ENCODE results near the gene GFOD2.

GFOD2 gene

DNA sequence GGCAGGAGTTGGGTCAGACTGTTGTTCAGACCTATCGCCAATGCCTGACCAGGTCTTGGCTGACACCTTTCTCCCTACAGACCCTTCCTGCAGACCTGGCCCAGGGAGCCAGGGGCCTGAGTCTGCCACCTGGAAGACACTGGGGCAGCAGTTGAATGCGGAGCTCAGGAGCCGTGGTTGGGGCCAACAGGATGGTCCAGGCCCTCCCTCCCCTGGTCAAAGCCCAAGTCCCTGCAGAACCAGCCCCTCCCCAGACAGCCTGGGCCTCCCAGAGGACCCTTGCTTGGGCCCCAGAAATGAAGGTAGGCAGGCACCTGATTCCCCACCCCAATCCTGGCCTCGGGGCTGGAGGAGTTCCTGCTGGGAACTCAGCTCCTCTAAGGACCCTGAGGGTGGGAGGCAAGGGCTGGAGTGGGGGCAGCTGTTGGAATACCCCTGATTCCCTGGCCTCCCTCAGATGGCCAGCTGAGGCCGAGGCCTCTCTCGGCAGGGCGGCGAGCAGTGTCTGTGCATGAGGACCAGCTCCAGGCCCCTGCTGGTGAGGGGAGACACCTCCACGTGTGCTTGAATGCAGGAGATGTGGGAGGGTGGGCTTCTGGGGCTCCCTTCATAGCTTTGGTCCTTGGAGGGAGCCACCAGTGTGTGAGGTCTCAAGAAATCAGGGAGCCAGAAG is 62.6 kb downstream of the GFOD2 start:
- no peak for DNase-seq

DNA sequence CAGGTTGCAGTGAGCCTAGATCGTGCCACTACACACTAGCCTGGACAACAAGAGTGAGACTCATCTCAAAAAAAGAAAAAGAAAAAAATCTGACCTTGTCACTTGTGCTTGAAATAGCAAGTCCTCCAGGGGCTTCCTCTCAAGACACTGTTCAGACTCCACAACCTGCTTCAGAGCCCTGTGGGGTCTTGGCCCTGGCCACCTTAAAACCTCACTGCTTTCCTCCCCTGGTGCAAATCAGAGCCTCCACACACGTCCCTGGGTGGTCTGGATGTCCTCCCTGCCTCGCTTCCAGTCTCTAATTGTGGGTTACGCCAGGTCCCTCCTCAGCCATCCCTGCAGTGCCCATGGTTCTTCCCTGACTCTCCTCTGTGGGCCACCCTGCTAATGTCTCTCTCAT is 63.8 kb downstream of the GFOD2 start:
- DNase-seq = no peak

DNA sequence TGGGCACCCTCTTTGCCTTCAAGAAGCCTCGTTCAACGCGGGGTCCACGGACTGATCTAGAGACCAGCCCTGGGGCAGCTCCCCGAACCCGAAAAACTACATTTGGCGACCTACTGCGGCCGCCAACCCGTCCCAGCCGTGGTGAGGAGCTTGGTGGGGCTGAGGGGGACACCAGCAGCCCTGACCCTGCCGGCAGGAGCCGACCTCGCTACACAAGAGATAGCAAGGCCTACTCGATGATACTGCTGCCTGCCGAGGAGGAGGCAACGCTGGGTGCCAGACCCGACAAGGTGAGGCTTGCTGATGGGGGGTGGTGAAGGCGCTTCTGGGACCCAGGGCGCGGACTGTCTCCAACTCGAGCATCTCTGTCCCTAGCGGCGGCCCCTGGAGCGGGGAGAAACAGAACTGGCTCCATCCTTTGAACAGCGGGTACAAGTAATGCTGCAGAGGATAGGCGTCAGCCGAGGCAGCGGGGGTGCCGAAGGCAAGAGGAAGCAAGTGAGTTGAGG is 64.7 kb downstream of the GFOD2 start:
- no peak for DNase-seq

DNA sequence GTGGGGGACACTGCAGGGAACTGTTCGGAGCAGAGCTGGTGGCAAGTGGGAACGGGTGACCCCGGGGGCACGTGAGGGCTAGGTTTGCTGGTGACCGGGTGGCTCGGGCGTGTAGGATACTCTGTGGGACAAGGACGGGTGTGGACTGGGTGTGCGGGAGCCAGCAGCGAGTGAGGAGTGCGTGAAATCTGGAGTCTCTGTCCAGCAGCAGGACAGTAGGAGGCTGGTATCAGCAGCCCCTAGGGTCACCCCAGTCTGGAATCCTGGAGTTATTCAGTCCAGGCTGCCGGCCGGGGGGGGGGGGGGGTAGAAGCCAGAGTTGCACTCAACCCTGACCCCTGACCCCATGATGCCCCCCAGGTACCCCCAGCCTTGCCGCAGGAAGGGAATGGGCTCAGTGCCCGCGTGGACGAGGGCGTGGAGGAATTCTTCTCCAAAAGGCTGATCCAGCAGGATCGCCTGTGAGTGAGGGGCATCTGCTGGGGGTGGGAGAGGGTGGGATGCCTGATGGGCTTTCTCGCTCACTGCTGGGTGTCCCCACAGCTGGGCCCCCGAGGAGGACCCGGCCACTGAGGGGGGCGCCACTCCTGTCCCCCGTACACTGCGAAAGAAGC is 65.2 kb downstream of the GFOD2 start:
- no peak for DNase-seq

GRCh38 chr16:67653128-67653788 is 65.9 kb downstream of the GFOD2 start:
- DNase-seq = no peak

DNA sequence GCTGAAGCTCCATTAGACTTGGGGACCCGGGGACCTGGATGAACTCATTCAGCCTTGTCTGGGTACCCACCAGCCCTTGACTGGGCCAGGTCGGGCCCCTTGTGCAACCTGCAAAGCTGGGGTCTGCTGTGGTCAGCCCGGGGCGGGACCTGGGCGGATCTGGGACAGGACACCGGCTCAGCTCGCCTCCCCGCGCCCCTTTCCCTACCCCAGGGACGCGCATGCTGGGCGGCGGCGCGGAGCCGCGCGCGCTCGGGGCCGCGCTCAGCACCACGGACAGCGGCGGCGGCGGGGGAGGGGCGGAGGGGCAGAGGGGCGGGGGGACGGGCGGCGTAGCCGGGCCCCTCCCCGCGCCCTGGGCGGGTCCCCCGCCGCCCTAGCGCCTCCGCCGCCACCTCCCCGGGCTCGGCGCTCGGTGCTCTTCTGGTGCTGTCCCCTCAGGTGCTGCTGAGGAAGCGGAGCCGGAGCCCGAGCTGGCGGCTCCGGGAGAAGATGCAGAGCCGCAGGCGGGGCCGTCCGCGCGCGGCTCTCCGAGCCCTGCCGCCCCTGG is 66.5 kb downstream of the GFOD2 start:
- no peak for DNase-seq

DNA sequence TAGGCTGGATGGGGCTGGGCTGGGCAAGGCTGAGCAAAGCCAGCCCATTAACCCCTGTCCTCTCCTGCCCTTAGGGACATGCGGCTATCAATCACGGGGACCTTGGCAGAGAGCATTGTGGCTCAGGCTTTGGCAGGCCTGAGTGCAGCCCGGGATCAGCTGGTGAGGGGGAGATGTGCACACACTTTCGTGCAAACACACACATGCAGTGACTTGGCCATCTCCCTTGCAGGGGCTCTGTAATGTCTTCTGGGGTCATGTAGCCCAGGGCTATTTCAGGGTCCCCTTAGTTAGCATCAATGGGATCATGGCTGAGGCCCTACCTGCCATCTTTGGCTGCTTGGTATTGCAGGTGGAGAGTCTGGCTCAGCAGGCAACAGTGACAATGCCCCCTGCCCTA is 67.3 kb downstream of the GFOD2 start:
- no peak for DNase-seq

DNA sequence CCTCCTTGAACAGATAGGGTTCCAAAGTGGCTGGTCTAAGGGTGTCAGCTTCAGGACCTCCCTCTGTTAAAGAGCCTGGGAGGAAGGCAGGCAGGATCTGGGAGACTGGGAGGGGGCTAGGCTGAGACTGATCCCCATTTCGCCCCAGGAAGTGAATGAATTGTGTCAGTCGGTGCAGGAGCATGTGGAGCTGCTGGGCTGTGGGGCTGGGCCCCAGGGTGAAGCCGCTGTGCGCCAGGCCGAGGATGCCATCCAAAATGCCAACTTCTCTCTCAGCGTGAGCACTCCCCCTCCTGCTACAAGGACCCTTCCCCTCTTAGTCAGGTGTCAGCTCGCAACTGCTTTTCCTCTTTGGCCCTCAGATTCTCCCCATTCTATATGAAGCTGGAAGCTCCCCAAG is 68.1 kb downstream of the GFOD2 start:
- no peak for DNase-seq

- DNase-seq = no peak
These were observed 69.1 kb downstream of the GFOD2 start for GRCh38 chr16:67650023-67650422.

- DNase-seq = no peak
These were observed 69.6 kb downstream of the GFOD2 start for GRCh38 chr16:67649494-67649931.

- no peak for DNase-seq
These were observed 70.2 kb downstream of the GFOD2 start for GRCh38 chr16:67648764-67649407.

GRCh38 chr16:67648088-67648763 is 70.9 kb downstream of the GFOD2 start:
- no peak for DNase-seq

DNA sequence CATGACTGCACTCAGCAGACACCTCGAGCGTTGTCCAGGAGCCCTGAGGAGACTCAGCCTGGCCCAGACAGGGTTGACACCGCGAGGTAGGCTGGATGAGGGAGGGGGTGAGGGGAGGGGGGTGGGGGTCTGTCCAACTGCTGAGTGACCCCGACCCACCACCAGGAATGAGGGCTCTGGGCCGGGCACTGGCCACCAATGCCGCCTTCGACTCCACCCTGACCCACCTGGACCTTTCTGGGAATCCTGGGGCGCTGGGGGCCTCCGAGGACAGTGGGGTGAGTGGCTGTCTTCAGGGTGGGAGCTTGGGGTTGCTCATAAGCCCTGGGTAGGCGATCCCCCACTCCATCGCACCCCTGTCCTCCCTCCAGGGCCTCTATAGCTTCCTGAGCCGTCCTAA is 71.4 kb downstream of the GFOD2 start:
- DNase-seq = no peak

DNA sequence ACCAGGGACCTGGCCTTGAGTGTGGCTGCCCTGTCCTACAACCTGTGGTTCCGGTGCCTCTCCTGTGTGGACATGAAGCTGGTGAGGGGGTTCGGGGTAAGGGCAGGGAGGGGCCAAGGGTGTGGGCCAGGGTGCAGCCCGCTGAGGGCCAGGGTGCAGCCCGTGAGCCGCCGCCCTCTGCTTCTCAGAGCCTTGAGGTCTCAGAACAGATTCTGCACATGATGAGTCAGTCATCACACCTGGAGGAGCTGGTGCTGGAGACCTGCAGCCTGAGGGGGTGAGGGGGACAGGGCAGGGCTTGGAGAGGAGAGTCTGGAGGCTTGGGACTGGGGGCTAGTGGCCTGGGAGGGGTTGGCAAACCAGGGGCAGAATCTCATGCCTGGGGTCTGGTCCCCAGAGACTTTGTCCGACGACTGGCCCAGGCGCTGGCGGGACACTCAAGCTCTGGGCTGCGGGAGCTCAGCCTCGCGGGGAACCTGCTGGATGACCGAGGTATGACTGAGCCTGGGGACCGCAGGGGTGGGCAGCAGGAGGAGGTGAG is 71.9 kb downstream of the GFOD2 start:
- DNase-seq = no peak

- no peak for DNase-seq
These were observed 73.6 kb downstream of the GFOD2 start for GRCh38 chr16:67645397-67646121.

DNA sequence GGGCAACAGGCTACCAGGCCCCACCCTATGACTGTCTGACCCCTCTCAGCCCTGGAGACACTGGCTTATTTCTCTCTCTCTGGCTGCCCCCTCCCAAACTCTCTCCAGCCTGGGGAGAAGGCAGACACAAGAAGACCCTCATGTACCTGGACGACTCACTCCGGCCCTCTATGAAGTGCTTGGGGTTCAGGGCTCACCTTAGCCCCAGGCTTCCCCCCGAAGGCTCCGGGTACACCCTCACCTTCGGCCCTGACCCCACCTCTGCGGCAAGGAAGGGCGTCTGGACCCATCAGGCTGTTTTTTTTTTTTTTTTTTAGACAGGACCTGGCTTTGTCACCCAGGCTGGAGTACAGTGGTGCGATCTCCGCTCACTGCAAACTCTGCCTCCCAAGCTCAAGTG is 75.1 kb downstream of the GFOD2 start:
- DNase-seq = no peak

DNA sequence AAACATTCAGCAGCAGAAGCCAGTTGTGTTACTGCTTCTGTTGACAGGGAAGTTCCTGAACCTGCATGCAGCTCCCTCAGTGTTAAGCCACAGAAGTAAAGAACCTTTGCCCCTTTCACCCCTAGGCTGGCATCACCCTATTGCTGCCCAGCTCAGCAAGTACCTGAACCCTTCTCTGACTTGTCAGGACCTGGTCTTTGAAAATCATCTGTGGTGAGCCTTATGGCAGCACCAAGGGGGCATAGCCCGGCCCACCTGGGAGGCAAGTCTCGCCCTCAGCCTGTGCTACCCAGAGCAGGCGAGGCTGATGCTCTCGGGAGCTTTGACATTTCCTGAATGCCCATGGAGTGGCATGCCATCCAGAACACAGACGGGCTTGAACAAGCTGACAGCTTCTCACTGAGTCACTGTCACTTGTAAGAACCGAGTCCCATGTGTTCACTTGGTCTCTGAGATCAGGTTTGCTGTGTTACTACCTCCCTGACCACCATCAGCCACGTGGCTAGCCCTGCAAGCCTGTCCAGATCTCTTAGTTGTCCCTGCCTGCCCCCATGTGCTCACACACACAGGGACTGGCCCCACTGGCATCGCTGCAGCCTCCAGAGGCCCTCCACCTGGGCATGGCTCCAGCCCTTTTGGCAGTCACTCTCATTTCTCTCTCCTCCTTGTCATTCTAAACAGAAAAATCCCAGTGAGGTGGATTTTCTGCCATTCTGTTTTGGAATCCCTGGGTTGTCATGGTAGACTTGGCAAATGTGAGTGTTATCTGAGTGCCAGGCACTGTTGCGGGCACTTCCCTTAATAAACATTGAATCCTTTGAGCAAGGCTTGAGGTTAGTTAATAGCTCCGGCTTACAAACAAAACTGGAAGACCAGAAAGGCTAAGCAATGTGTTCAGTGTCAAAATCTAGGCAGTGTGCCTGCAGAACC is 77.1 kb downstream of the GFOD2 start:
- no peak for DNase-seq

DNA sequence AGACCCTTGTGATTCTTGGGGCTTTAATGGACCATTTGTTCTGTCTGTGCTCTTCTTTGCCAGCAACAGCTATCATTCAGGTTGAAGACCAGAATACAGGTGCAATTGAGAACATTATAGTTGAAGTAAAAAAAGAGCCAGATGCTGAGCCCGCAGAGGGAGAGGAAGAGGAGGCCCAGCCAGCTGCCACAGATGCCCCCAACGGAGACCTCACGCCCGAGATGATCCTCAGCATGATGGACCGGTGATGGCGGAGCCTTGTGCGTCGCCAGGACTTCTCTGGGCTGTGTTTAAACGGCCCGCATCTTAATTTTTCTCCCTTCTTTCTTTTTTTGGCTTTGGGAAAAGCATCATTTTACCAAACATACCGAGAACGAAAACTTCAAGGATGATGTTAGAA is 81.5 kb downstream of the GFOD2 start:
- DNase-seq = no peak

GRCh38 chr16:67636713-67637112 is 82.4 kb downstream of the GFOD2 start:
- no peak for DNase-seq

GRCh38 chr16:67632415-67633172 is 86.5 kb downstream of the GFOD2 start:
- no peak for DNase-seq
